Measurements from ENCODE around the gene UBAP1L.
"Not testable (repeated sequence)": the region's sequence is repeated elsewhere in the genome, so short reads cannot be mapped to it uniquely, and the experiment has no call there.

Gene UBAP1L

GRCh38 chr15:65101891-65102708 lies 12.9 kb downstream of the UBAP1L start:
- ATAC-seq (ENCODE audit: low read depth) (no peak), DNase-seq (ENCODE audit: low spot score) (peak; percentile 72)
- Histone ChIP-seq H3K27ac (ENCODE audit: poor library complexity, severe bottlenecking) (no peak overlapping the region), H3K4me1 (ENCODE audit: insufficient read depth, poor library complexity, severe bottlenecking) (no peaks in the 10 kb centered on the region), H3K36me3 (ENCODE audit: low read depth) (peaks cover 33% of the 10 kb centered on the region), H3K9me3 (ENCODE audit: severe bottlenecking) (no peaks in the 10 kb centered on the region), H3K27me3 (ENCODE audit: insufficient read depth, poor library complexity, severe bottlenecking) (no peaks in the 10 kb centered on the region), H3K4me3 (ENCODE audit: severe bottlenecking) (no peak overlapping the region)
- TF ChIP-seq CTCF (IDR thresholded peaks at IDR 0.05; ENCODE audit: poor library complexity, severe bottlenecking), result peak; percentile 44

- no peaks in the 10 kb centered on the region for H3K9me3 ChIP-seq (ENCODE audit: severe bottlenecking)
- ATAC-seq (ENCODE audit: low read depth), result no peak; the same call in 1 of the 3 replicates
- no peak overlapping the region for H3K4me3 ChIP-seq (ENCODE audit: severe bottlenecking)
- peak; percentile 47 for DNase-seq (ENCODE audit: low spot score)
- peak; percentile 82 for TF ChIP-seq CTCF (IDR thresholded peaks at IDR 0.05; ENCODE audit: poor library complexity, severe bottlenecking)
- H3K4me1 ChIP-seq (ENCODE audit: insufficient read depth, poor library complexity, severe bottlenecking), result no peaks in the 10 kb centered on the region
- no peaks in the 10 kb centered on the region for H3K27me3 ChIP-seq (ENCODE audit: insufficient read depth, poor library complexity, severe bottlenecking)
- H3K36me3 ChIP-seq (ENCODE audit: low read depth), result peaks cover 29% of the 10 kb centered on the region
- no peak overlapping the region for H3K27ac ChIP-seq (ENCODE audit: poor library complexity, severe bottlenecking)
Measured at GRCh38 chr15:65101411-65101890, 13.5 kb downstream of the UBAP1L start.

GRCh38 chr15:65100442-65100841 lies 14.6 kb downstream of the UBAP1L start:
- Histone ChIP-seq H3K36me3 (ENCODE audit: low read depth) (peaks cover 22% of the 10 kb centered on the region), H3K9me3 (ENCODE audit: severe bottlenecking) (no peaks in the 10 kb centered on the region), H3K4me3 (ENCODE audit: severe bottlenecking) (no peak overlapping the region), H3K4me1 (ENCODE audit: insufficient read depth, poor library complexity, severe bottlenecking) (no peaks in the 10 kb centered on the region), H3K27me3 (ENCODE audit: insufficient read depth, poor library complexity, severe bottlenecking) (no peaks in the 10 kb centered on the region), H3K27ac (ENCODE audit: poor library complexity, severe bottlenecking) (no peak overlapping the region)
- peak; percentile 52 for DNase-seq (ENCODE audit: low spot score)
- TF ChIP-seq CTCF (IDR thresholded peaks at IDR 0.05; ENCODE audit: poor library complexity, severe bottlenecking), result no peak
- no peak for ATAC-seq (ENCODE audit: low read depth)

GRCh38 chr15:65099801-65100200 lies 15.2 kb downstream of the UBAP1L start:
- not testable (repeated sequence) for ATAC-seq (ENCODE audit: low read depth); H3K9me3 ChIP-seq (ENCODE audit: severe bottlenecking); H3K27ac ChIP-seq (ENCODE audit: poor library complexity, severe bottlenecking); H3K4me3 ChIP-seq (ENCODE audit: severe bottlenecking); H3K27me3 ChIP-seq (ENCODE audit: insufficient read depth, poor library complexity, severe bottlenecking); H3K4me1 ChIP-seq (ENCODE audit: insufficient read depth, poor library complexity, severe bottlenecking)
- H3K36me3 ChIP-seq (ENCODE audit: low read depth), result peaks cover 22% of the 10 kb centered on the region
- peak; percentile 27 for DNase-seq (ENCODE audit: low spot score)

GRCh38 chr15:65099336-65099735 lies 15.7 kb downstream of the UBAP1L start:
- DNase-seq (ENCODE audit: low spot score), result peak; percentile 68
- Histone ChIP-seq H3K27ac (ENCODE audit: poor library complexity, severe bottlenecking) (no peak overlapping the region), H3K36me3 (ENCODE audit: low read depth) (peaks cover 22% of the 10 kb centered on the region), H3K4me1 (ENCODE audit: insufficient read depth, poor library complexity, severe bottlenecking) (no peaks in the 10 kb centered on the region), H3K4me3 (ENCODE audit: severe bottlenecking) (no peak overlapping the region), H3K9me3 (ENCODE audit: severe bottlenecking) (no peaks in the 10 kb centered on the region), H3K27me3 (ENCODE audit: insufficient read depth, poor library complexity, severe bottlenecking) (no peaks in the 10 kb centered on the region)
- TF ChIP-seq CTCF (IDR thresholded peaks at IDR 0.05; ENCODE audit: poor library complexity, severe bottlenecking), result no peak
- no peak for ATAC-seq (ENCODE audit: low read depth)
